ENCODE data around the gene SSR2. TPM values are rescaled to one million over a fixed set of nuclear protein-coding genes. Genes with fewer than 3 reads are reported as not detected.

The SSR2 gene
- total RNA-seq, 2 donors from 2014 or later = 193 TPM

- TF ChIP-seq, protein P1, sequence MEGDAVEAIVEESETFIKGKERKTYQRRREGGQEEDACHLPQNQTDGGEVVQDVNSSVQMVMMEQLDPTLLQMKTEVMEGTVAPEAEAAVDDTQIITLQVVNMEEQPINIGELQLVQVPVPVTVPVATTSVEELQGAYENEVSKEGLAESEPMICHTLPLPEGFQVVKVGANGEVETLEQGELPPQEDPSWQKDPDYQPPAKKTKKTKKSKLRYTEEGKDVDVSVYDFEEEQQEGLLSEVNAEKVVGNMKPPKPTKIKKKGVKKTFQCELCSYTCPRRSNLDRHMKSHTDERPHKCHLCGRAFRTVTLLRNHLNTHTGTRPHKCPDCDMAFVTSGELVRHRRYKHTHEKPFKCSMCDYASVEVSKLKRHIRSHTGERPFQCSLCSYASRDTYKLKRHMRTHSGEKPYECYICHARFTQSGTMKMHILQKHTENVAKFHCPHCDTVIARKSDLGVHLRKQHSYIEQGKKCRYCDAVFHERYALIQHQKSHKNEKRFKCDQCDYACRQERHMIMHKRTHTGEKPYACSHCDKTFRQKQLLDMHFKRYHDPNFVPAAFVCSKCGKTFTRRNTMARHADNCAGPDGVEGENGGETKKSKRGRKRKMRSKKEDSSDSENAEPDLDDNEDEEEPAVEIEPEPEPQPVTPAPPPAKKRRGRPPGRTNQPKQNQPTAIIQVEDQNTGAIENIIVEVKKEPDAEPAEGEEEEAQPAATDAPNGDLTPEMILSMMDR (conservative IDR thresholded peaks at IDR 0.05) = no peak
- 74 to 90% methylated on average over 3 to 6 of the region's 6 CpGs for WGBS, 2 experiments (ENCODE audit: insufficient coverage in 1 of 2, insufficient read length in 1 of 2)
- Histone ChIP-seq H3K9ac (ENCODE audit: extremely low read depth, low read length, poor library complexity, severe bottlenecking) (no peak overlapping the region), H3K36me3 (ENCODE audit: control insufficient read depth, insufficient read depth, low read length) (no peaks in the 10 kb centered on the region), H3K4me3 (ENCODE audit: low read length) (no peak overlapping the region), H3K27ac (ENCODE audit: low read depth, low read length) (no peak overlapping the region), H3K9me3 (ENCODE audit: control insufficient read depth, low read length) (no peaks in the 10 kb centered on the region), H3K27me3 (ENCODE audit: control insufficient read depth, insufficient read depth, low read length, poor library complexity, severe bottlenecking) (no peaks in the 10 kb centered on the region), H3K4me1 (ENCODE audit: control insufficient read depth, insufficient read depth, low read length) (peaks cover 14% of the 10 kb centered on the region)
- Mint-ChIP-seq H3K27me3 (ENCODE audit: insufficient read depth) (peaks cover 4% of the 10 kb centered on the region), H3K4me1 (peaks cover 44% of the 10 kb centered on the region), H3K27ac (peak overlapping the region; percentile 31), H3K9me3 (no peaks in the 10 kb centered on the region), H3K36me3 (ENCODE audit: low read depth) (no peaks in the 10 kb centered on the region), H3K4me3 (no peak overlapping the region)
- no peak for DNase-seq
Measured at GRCh38 chr1:155981266-155982088, 39.3 kb downstream of the SSR2 start.

GRCh38 chr1:155979597-155980343 lies 41.0 kb downstream of the SSR2 start:
- H3K27me3 Mint-ChIP-seq (ENCODE audit: insufficient read depth) = peaks cover 4% of the 10 kb centered on the region
- 42 to 76% methylated on average over 2 to 4 of the region's 4 CpGs for WGBS, 2 experiments (ENCODE audit: insufficient coverage in 1 of 2, insufficient read length in 1 of 2)
- Histone ChIP-seq H3K4me1 (ENCODE audit: control insufficient read depth, insufficient read depth, low read length) (peaks cover 21% of the 10 kb centered on the region), H3K27me3 (ENCODE audit: control insufficient read depth, insufficient read depth, low read length, poor library complexity, severe bottlenecking) (no peaks in the 10 kb centered on the region), H3K9me3 (ENCODE audit: control insufficient read depth, low read length) (no peaks in the 10 kb centered on the region), H3K9ac (ENCODE audit: extremely low read depth, low read length, poor library complexity, severe bottlenecking) (no peak overlapping the region), H3K36me3 (ENCODE audit: control insufficient read depth, insufficient read depth, low read length) (peaks cover under 1% of the 10 kb centered on the region), H3K4me3 (ENCODE audit: low read length) (peak overlapping the region; percentile 93), H3K27ac (ENCODE audit: low read depth, low read length) (no peak overlapping the region)
- H3K27ac Mint-ChIP-seq = peak overlapping the region; percentile 92
- H3K4me3 Mint-ChIP-seq = peak overlapping the region; percentile 96
- no peaks in the 10 kb centered on the region for H3K36me3 Mint-ChIP-seq (ENCODE audit: low read depth)
- TF ChIP-seq, protein P1 (conservative IDR thresholded peaks at IDR 0.05) = no peak
- H3K4me1 Mint-ChIP-seq = peaks cover 55% of the 10 kb centered on the region
- H3K9me3 Mint-ChIP-seq = no peaks in the 10 kb centered on the region
- no peak for DNase-seq

DNA sequence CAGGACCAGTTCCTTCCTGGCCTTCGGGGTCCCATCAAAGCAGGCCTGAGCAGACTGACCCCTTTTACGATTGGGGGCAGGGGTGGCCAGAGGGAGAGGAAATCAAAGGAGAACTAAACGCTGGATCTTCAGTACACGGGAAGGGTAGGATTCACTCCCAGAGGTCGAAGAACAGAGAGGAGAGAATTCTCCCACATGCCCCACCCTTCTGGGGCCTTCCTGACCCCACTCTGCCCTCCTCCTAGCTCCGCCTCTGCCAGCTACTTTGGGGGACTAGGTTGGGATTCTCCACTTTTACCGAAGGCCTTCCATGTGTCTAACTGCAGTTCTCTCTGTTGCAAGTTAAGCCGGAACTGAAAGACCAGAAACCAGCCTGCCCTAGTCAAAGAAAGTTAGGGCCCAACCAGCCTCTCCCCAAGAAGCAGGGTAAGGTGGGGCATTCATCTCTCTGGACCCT lies 41.8 kb downstream of the SSR2 start:
- H3K4me1 ChIP-seq (ENCODE audit: control insufficient read depth, insufficient read depth, low read length) = peaks cover 28% of the 10 kb centered on the region
- DNase-seq = no peak
- TF ChIP-seq, protein P1 (conservative IDR thresholded peaks at IDR 0.05) = no peak
- peak overlapping the region; percentile 92 for H3K27ac Mint-ChIP-seq
- no peaks in the 10 kb centered on the region for H3K9me3 Mint-ChIP-seq
- no peaks in the 10 kb centered on the region for H3K27me3 ChIP-seq (ENCODE audit: control insufficient read depth, insufficient read depth, low read length, poor library complexity, severe bottlenecking)
- peaks cover 57% of the 10 kb centered on the region for H3K4me1 Mint-ChIP-seq
- peak overlapping the region; percentile 96 for H3K4me3 Mint-ChIP-seq
- H3K36me3 Mint-ChIP-seq (ENCODE audit: low read depth) = peaks cover 4% of the 10 kb centered on the region
- 7 to 10% methylated on average over 4 to 8 of the region's 8 CpGs for WGBS, 2 experiments (ENCODE audit: insufficient coverage in 1 of 2, insufficient read length in 1 of 2)
- H3K27ac ChIP-seq (ENCODE audit: low read depth, low read length) = peak overlapping the region; percentile 21
- H3K36me3 ChIP-seq (ENCODE audit: control insufficient read depth, insufficient read depth, low read length) = peaks cover 8% of the 10 kb centered on the region
- H3K27me3 Mint-ChIP-seq (ENCODE audit: insufficient read depth) = peaks cover 1% of the 10 kb centered on the region
- no peaks in the 10 kb centered on the region for H3K9me3 ChIP-seq (ENCODE audit: control insufficient read depth, low read length)
- peak overlapping the region; percentile 93 for H3K4me3 ChIP-seq (ENCODE audit: low read length)
- peak overlapping the region; percentile 79 for H3K9ac ChIP-seq (ENCODE audit: extremely low read depth, low read length, poor library complexity, severe bottlenecking)

All from endodermal cell (in vitro differentiated cells).